Measurements from ENCODE around the gene KDM2A. TPM values are rescaled to one million over a fixed set of nuclear protein-coding genes. Genes with fewer than 3 reads are reported as not detected.
"Not testable (repeated sequence)": the region's sequence is repeated elsewhere in the genome, so short reads cannot be mapped to it uniquely, and the experiment has no call there.

The KDM2A gene
- total RNA-seq, 4 donors from 2014 or later = 34.8 to 55.0 (median 44.9) TPM

- no peaks in the 10 kb centered on the region for H3K4me1 ChIP-seq
- H3K4me3 ChIP-seq = no peak overlapping the region
- peaks cover 0 to 68% of the 10 kb centered on the region in 2 donors for H3K36me3 ChIP-seq
- H3K9me3 ChIP-seq = no peaks in the 10 kb centered on the region
- DNase-seq (no peak), ATAC-seq (no peak)
- TF ChIP-seq POLR2A (IDR thresholded peaks at IDR 0.05) (no peak), CTCF (IDR thresholded peaks at IDR 0.05 in 4 of 5, conservative IDR thresholded peaks at IDR 0.05 in 1 of 5) (no peak)
- no peak overlapping the region for H3K27ac ChIP-seq
- no peaks in the 10 kb centered on the region for H3K27me3 ChIP-seq
- intact Hi-C loops (cut with DNase I; ENCODE audit: low total_unique reads) = no loop called here
- in situ Hi-C loops (cut with MboI; ENCODE audit: low sequenced_read_pairs in 4 of 4) = no loop called here
These were observed 136.3 kb downstream of the KDM2A start for GRCh38 chr11:67255353-67255752.

- Histone ChIP-seq H3K36me3 (peaks cover 0 to 63% of the 10 kb centered on the region in 2 donors), H3K27me3 (no peaks in the 10 kb centered on the region), H3K4me1 (peaks cover 0 to 1% of the 10 kb centered on the region in 2 donors), H3K4me3 (no peak overlapping the region), H3K27ac (no peak overlapping the region), H3K9me3 (no peaks in the 10 kb centered on the region)
- no peak for TF ChIP-seq POLR2A (IDR thresholded peaks at IDR 0.05)
- TF ChIP-seq CTCF (IDR thresholded peaks at IDR 0.05 in 4 of 5, conservative IDR thresholded peaks at IDR 0.05 in 1 of 5) = no peak
- ATAC-seq = no peak
- intact Hi-C loops (cut with DNase I; ENCODE audit: low total_unique reads) (no loop called here), in situ Hi-C loops (cut with MboI; ENCODE audit: low sequenced_read_pairs in 4 of 4) (no loop called here)
- no peak for DNase-seq
These were observed 136.8 kb downstream of the KDM2A start for GRCh38 chr11:67255864-67256263.

- Histone ChIP-seq H3K9me3 (no peaks in the 10 kb centered on the region), H3K36me3 (peaks cover 0 to 56% of the 10 kb centered on the region in 2 donors), H3K4me1 (peaks cover 0 to 9% of the 10 kb centered on the region in 2 donors), H3K27me3 (no peaks in the 10 kb centered on the region), H3K27ac (no peak overlapping the region), H3K4me3 (no peak overlapping the region)
- TF ChIP-seq POLR2A (IDR thresholded peaks at IDR 0.05) (no peak), CTCF (IDR thresholded peaks at IDR 0.05 in 4 of 5, conservative IDR thresholded peaks at IDR 0.05 in 1 of 5) (no peak)
- ATAC-seq (no peak), DNase-seq (no peak)
- intact Hi-C loops (cut with DNase I; ENCODE audit: low total_unique reads) (no loop called here), in situ Hi-C loops (cut with MboI; ENCODE audit: low sequenced_read_pairs in 4 of 4) (no loop called here)
These were observed 137.5 kb downstream of the KDM2A start for GRCh38 chr11:67256477-67257135.

DNA sequence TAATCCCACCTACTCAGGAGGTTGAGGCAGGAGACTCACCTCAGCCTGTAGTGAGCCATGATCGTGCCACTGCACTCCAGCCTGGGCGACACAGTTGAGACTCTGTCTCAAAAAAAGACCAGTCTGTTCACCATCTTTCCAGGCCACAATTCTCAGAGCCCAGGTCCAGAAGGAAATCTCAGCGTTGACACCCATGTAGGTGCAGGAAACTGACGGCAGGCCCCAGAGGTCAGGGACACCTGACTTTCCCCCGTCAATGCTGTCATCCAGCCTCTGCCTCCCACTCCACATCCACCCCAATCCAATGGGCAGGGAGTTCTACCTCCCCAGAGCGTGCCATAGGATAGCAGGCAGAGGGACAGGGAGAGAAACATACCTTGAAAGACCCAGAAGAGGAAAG is 141.3 kb downstream of the KDM2A start:
- Histone ChIP-seq H3K27ac (no peak overlapping the region), H3K4me3 (no peak overlapping the region), H3K36me3 (peaks cover 0 to 18% of the 10 kb centered on the region in 2 donors), H3K27me3 (no peaks in the 10 kb centered on the region), H3K4me1 (peaks cover 6 to 21% of the 10 kb centered on the region in 2 donors), H3K9me3 (no peaks in the 10 kb centered on the region)
- DNase-seq (no peak), ATAC-seq (no peak)
- no peak for TF ChIP-seq CTCF (IDR thresholded peaks at IDR 0.05 in 4 of 5, conservative IDR thresholded peaks at IDR 0.05 in 1 of 5)
- TF ChIP-seq POLR2A (IDR thresholded peaks at IDR 0.05) = no peak
- in situ Hi-C loops (cut with MboI; ENCODE audit: low sequenced_read_pairs in 4 of 4) (loop anchor here in 3 of 4 donors (5.0 to 10.0 kb wide), 4 partner anchors 54 to 124 kb away; no protein-coding TSS in a partner anchor), intact Hi-C loops (cut with DNase I; ENCODE audit: low total_unique reads) (no loop called here)

GRCh38 chr11:67260885-67261639 is 142.0 kb downstream of the KDM2A start:
- Histone ChIP-seq H3K36me3 (peaks cover 0 to 11% of the 10 kb centered on the region in 2 donors), H3K4me3 (peak overlapping the region; percentile 35 to 45 (median 41)), H3K4me1 (peaks cover 6 to 21% of the 10 kb centered on the region in 2 donors)
- H3K27ac ChIP-seq; H3K27me3 ChIP-seq; intact Hi-C loops (cut with DNase I; ENCODE audit: low total_unique reads); H3K9me3 ChIP-seq; ATAC-seq: not testable (repeated sequence)
- in situ Hi-C loops (cut with MboI; ENCODE audit: low sequenced_read_pairs in 4 of 4) = loop anchor here in 3 of 4 donors (5.0 to 10.0 kb wide), 4 partner anchors 54 to 124 kb away; no protein-coding TSS in a partner anchor
- peak in 1 of 2 donors; percentile 30 for DNase-seq

Measured in gastrocnemius medialis (tissue), 4 donors.